ENCODE data around the gene NRN1. TPM values are rescaled to one million over a fixed set of nuclear protein-coding genes. Genes with fewer than 3 reads are reported as not detected.
"Not testable (repeated sequence)": the region's sequence is repeated elsewhere in the genome, so short reads cannot be mapped to it uniquely, and the experiment has no call there.

The NRN1 gene
- total RNA-seq, 2 donors from 2014 or later, result 5.0 to 7.5 TPM

DNA sequence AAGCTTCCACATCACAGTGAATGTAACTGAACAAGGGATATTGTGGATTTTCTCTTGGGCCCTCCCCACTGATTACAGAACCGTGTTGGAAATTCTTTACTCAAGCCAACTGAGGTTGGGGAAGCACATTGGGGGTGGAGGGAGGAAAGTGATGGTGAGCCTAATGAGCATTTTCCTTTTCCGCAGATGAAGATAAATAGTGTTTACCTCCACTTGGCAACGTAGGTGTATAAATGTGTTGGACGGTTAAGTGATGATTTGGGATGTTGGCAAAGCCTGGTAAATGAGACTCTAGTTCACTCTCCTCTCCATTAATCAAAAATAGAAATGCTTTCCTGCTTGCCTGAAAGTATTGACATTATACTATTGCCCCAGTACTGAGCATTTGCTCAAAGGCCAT lies 27.1 kb upstream of the NRN1 start:
- no peak for ATAC-seq (ENCODE audit: insufficient number of reproducible peaks, low FRiP score, low read depth)
- TF ChIP-seq, protein P1, sequence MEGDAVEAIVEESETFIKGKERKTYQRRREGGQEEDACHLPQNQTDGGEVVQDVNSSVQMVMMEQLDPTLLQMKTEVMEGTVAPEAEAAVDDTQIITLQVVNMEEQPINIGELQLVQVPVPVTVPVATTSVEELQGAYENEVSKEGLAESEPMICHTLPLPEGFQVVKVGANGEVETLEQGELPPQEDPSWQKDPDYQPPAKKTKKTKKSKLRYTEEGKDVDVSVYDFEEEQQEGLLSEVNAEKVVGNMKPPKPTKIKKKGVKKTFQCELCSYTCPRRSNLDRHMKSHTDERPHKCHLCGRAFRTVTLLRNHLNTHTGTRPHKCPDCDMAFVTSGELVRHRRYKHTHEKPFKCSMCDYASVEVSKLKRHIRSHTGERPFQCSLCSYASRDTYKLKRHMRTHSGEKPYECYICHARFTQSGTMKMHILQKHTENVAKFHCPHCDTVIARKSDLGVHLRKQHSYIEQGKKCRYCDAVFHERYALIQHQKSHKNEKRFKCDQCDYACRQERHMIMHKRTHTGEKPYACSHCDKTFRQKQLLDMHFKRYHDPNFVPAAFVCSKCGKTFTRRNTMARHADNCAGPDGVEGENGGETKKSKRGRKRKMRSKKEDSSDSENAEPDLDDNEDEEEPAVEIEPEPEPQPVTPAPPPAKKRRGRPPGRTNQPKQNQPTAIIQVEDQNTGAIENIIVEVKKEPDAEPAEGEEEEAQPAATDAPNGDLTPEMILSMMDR (IDR thresholded peaks at IDR 0.05), result no peak
- no peak overlapping the region for H3K4me3 ChIP-seq

GRCh38 chr6:6026513-6027205 lies 19.9 kb upstream of the NRN1 start:
- Histone ChIP-seq H3K27me3 (replicated peaks; ENCODE audit: insufficient read depth) (no peaks in the 10 kb centered on the region), H3K36me3 (no peaks in the 10 kb centered on the region), H3K4me1 (ENCODE audit: control insufficient read depth in 1 of 2, low read depth in 2 of 2) (no peaks in the 10 kb centered on the region), H3K27ac (no peak overlapping the region), H3K9me3 (no peaks in the 10 kb centered on the region), H3K4me3 (no peak overlapping the region)
- TF ChIP-seq, protein P1 (IDR thresholded peaks at IDR 0.05), result no peak
- DNase-seq (ENCODE audit: low spot score) (no peak), ATAC-seq (ENCODE audit: insufficient number of reproducible peaks, low FRiP score, low read depth) (no peak)

More for the DNA sequence above, 27.1 kb upstream of the NRN1 start:
- Histone ChIP-seq H3K4me1 (ENCODE audit: control insufficient read depth in 1 of 2, low read depth in 2 of 2) (no peaks in the 10 kb centered on the region), H3K9me3 (no peaks in the 10 kb centered on the region), H3K27me3 (replicated peaks; ENCODE audit: insufficient read depth) (no peaks in the 10 kb centered on the region), H3K36me3 (no peaks in the 10 kb centered on the region), H3K27ac (no peak overlapping the region)
- no peak for DNase-seq (ENCODE audit: low spot score)

- H3K4me3 ChIP-seq, result no peak overlapping the region
- ATAC-seq (ENCODE audit: insufficient number of reproducible peaks, low FRiP score, low read depth), result no peak
- H3K9me3 ChIP-seq, result no peaks in the 10 kb centered on the region
- H3K4me1 ChIP-seq (ENCODE audit: control insufficient read depth in 1 of 2, low read depth in 2 of 2), result no peaks in the 10 kb centered on the region
- TF ChIP-seq, protein P1 (IDR thresholded peaks at IDR 0.05), result no peak
- DNase-seq (ENCODE audit: low spot score), result no peak
- no peaks in the 10 kb centered on the region for H3K27me3 ChIP-seq (replicated peaks; ENCODE audit: insufficient read depth)
- no peaks in the 10 kb centered on the region for H3K36me3 ChIP-seq
- no peak overlapping the region for H3K27ac ChIP-seq
Observed at GRCh38 chr6:6025736-6026135, 19.0 kb upstream of the NRN1 start.

DNA sequence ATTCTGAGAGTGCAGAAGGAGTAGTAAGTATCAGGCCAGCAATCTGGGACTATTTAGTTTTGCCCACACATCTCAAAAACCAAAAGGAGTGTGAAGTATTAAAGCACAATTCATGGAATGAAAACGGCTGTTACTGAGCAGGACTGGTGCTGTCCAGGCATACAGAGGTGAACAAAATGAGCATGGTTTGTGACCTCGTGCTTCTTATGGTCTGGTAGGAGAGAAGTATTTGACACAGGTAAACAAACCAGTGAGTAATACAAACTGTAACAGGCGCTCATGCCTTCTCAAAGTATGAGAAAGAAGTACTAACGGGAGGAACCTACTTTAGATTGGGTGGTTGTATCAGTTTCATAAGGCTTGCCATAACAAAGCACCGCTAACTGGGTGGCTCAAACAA lies 17.5 kb upstream of the NRN1 start:
- no peaks in the 10 kb centered on the region for H3K27me3 ChIP-seq (replicated peaks; ENCODE audit: insufficient read depth)
- no peaks in the 10 kb centered on the region for H3K36me3 ChIP-seq
- DNase-seq (ENCODE audit: low spot score), result no peak
- H3K4me3 ChIP-seq, result no peak overlapping the region
- no peak for ATAC-seq (ENCODE audit: insufficient number of reproducible peaks, low FRiP score, low read depth)
- no peak overlapping the region for H3K27ac ChIP-seq
- no peaks in the 10 kb centered on the region for H3K9me3 ChIP-seq
- H3K4me1 ChIP-seq (ENCODE audit: control insufficient read depth in 1 of 2, low read depth in 2 of 2), result no peaks in the 10 kb centered on the region
- TF ChIP-seq, protein P1 (IDR thresholded peaks at IDR 0.05), result no peak

DNA sequence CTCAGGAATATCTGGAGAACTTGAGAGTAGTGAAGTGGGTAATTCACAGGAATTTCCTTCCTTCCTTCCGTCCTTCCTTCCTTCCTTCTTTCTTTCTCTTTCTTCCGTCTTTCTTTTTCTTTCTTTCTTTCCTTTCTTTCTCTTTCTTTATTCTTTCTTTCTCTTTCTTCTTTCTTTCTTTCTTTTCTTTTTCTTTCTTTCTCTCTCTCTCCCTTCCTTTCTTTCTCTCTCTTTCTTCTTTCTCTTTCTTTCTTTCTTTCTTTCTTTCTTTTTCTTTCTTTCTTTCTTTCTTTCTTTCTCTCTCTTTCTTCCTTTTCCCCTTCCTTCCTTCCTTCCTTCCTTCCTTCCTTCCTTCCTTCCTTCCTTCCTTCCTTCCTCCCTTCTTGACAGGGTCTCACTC lies 16.1 kb upstream of the NRN1 start:
- DNase-seq (ENCODE audit: low spot score); H3K4me1 ChIP-seq (ENCODE audit: control insufficient read depth in 1 of 2, low read depth in 2 of 2); H3K36me3 ChIP-seq; H3K4me3 ChIP-seq; H3K27me3 ChIP-seq (replicated peaks; ENCODE audit: insufficient read depth); H3K27ac ChIP-seq; ATAC-seq (ENCODE audit: insufficient number of reproducible peaks, low FRiP score, low read depth); H3K9me3 ChIP-seq: not testable (repeated sequence)
